Activated T-helper 2 cell treated with anti-CD3 and anti-CD28 coated beads, Interferon-gamma antibody, Interleukin-2, Interleukin-4, amounts not matched to agents 10 μg/mL and 5 μg/mL and 100 μg/mL, durations not matched to agents 14 hours and 24 hours and 36 hours (primary cell): ENCODE measurements around the gene SNX1. TPM values are rescaled to one million over a fixed set of nuclear protein-coding genes. Genes with fewer than 3 reads are reported as not detected.
A peak's percentile ranks its signal among the peaks of the same experiment; 100 is the strongest.

Source experiments
- DNase-seq: peaks from one replicate; pipeline ENCODE4 v3.0.0; 2021; ENCODE audit warnings: low spot score
- H3K27ac Mint-ChIP-seq: one replicate; pipeline ENCODE4 v1.8.0; 2021; ENCODE audit warnings: mixed read lengths
- H3K27me3 Mint-ChIP-seq: one replicate; pipeline ENCODE4 v1.8.0; 2021; ENCODE audit warnings: low read depth, mixed read lengths
- H3K36me3 Mint-ChIP-seq: one replicate; pipeline ENCODE4 v1.8.0; 2021; ENCODE audit warnings: low read depth, mixed read lengths
- H3K4me1 Mint-ChIP-seq: one replicate; pipeline ENCODE4 v1.8.0; 2021; ENCODE audit warnings: low read depth, mixed read lengths
- H3K4me3 Mint-ChIP-seq: one replicate; pipeline ENCODE4 v1.8.0; 2021; ENCODE audit warnings: low read depth, mild to moderate bottlenecking, moderate library complexity, mixed read lengths
- H3K9me3 Mint-ChIP-seq: one replicate; pipeline ENCODE4 v1.8.0; 2021; ENCODE audit warnings: mixed read lengths
- intact Hi-C: fragments of 100-400 bp; cut with micrococcal nuclease; formaldehyde crosslinking; loops from one replicate; pipeline ENCODE4 v1.15.1; 2023
- total RNA-seq: library from RNA; stranded (reverse); gene quantifications from 2 replicates; pipeline ENCODE4 v1.2.3, GENCODE V29; 2022

The SNX1 gene
- total RNA-seq, 1 donor from 2014 or later, result 116 TPM

DNA sequence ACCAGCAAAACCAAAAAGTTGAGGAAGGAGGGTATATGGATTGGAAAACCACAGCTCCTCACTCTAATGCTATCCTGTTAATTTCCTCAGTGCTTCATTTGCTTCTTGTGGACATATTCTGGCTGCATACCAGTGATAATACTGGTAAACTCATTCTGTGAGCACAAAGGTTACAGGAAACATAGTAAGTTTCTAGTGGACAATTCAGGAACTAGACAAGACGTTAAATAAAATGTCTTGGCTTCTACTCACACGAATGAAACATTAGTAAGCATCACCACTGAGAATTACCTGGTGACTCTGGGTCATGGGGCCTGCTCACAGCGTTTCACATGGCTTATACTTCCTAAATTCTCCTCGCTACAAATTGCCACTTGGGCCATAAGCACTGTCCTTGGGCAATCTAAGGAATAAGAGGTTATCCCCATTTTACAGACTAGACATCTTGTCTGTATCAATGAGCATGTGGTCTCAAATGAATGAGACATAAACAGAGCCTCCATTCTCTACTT, 87.1 kb downstream of the SNX1 start:
- Mint-ChIP-seq H3K27me3 (no peaks in the 10 kb centered on the region), H3K36me3 (peaks cover 37% of the 10 kb centered on the region), H3K4me1 (peaks cover 5% of the 10 kb centered on the region), H3K9me3 (no peaks in the 10 kb centered on the region), H3K27ac (no peak overlapping the region), H3K4me3 (no peak overlapping the region)
- no peak for DNase-seq
- intact Hi-C loops, result no loop called here

DNA sequence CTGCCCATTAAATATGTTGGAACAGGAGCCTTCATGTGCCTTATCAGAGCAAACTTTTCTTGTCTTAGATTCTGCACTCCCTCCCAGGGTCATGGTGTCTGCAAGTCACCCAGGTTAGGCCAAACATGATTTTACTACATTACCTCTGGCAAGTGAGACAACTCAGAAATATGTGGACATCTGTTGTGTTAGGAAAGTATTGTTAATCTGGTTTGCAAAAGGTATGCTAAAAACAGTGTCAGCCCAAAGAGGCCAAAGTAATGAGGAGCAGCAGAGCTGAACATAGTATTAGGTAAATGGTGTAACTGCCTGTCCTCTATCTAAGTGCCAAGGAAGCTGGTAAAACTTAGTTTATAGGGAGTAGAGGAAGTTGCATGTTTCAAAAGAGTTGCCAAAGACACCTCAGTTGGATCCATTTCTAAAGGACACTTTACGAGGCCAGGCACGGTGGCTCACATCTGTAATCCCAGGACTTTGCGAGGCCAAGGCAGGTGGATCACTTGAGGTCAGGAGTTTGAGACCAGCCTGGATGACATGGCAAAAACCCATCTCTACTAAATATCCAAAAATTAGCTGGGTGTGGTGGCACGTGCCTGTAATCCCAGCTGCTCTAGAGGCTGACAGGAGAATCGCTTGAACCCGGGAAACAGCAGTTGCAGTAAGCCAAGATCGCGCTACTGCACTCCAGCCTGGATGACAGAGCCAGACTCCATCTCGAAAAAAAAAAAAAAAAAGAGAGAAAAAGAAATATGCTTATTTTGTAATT, 89.5 kb downstream of the SNX1 start:
- intact Hi-C loops, result no loop called here

GRCh38 chr15:64187396-64188191, 91.8 kb downstream of the SNX1 start:
- peak overlapping the region; percentile 3 for H3K4me3 Mint-ChIP-seq
- H3K27me3 Mint-ChIP-seq, result no peaks in the 10 kb centered on the region
- intact Hi-C loops, result no loop called here
- no peak for DNase-seq
- peak overlapping the region; percentile 72 for H3K27ac Mint-ChIP-seq
- H3K36me3 Mint-ChIP-seq, result peaks cover 30% of the 10 kb centered on the region
- no peaks in the 10 kb centered on the region for H3K9me3 Mint-ChIP-seq
- peaks cover 18% of the 10 kb centered on the region for H3K4me1 Mint-ChIP-seq

More for the DNA sequence above, 89.5 kb downstream of the SNX1 start:
- Mint-ChIP-seq H3K36me3 (peaks cover 42% of the 10 kb centered on the region), H3K4me1 (peaks cover 18% of the 10 kb centered on the region), H3K9me3 (no peaks in the 10 kb centered on the region), H3K27ac (no peak overlapping the region), H3K27me3 (no peaks in the 10 kb centered on the region), H3K4me3 (no peak overlapping the region)
- no peak for DNase-seq

Other genes with a start within 250 kb of the SNX1 start
- gene DAPK2, start 49.5 kb upstream of the SNX1 start, total RNA-seq, result 1.9 and 2.0 TPM in 2 replicates
- gene CIAO2A, start 2.1 kb upstream of the SNX1 start, total RNA-seq, result 76.1 and 78.3 TPM in 2 replicates
- 0.98 and 1.4 TPM in 2 replicates for gene SNX22, start 55.7 kb downstream of the SNX1 start, total RNA-seq
- gene PPIB, start 67.0 kb downstream of the SNX1 start, total RNA-seq, result 457 and 465 TPM in 2 replicates